ENCODE results near the gene ARRB1. TPM values are rescaled to one million over a fixed set of nuclear protein-coding genes. Genes with fewer than 3 reads are reported as not detected.

Gene ARRB1
- total and polyA plus RNA-seq, 9 of the 15 experiments (the other 6 are each of a cell fraction or from before 2014, with no cell fraction given) = 6.6 to 45.4 (median 28.5) TPM

DNA sequence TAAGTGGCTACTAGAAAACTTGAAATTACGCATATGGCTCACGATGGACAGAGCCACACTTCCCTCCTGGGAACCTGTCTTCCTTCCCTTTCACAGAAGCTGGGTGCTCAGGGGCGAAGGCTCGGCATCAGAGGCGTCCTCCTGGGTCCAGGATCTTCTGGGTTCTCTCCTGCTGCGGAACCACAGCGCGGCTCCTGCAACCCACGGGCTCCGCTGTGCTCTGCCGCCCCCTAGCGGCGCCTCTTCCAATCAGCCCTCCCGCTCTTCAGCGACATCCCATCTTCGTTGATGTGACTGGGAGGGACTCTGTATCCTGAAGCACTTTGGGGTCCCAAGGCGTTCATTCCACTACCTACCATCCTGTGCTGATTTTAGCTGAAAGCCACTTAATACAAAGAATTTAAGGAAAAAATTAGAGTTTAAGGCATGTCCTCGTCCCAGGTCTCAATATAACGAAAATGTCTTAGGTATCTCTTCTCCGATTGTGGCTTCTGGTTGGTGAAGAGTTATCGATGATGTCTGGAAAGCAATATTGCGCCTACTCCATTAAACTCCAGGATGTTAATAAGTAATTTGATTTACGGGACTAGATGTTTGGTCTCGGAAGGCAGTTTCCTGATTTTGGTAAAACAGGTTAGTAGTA, 33.1 kb upstream of the ARRB1 start (continued):
- TF ChIP-seq SMC3 (conservative IDR thresholded peaks at IDR 0.05; ENCODE audit: insufficient read depth, low read depth, low read length) = peak; percentile 97
- no peak for TF ChIP-seq ZNF23 (CRISPR knock-in tag; IDR thresholded peaks at IDR 0.05)
- peak; percentile 42; the same call in 1 of the 2 replicates for TF ChIP-seq ESRRA (IDR thresholded peaks at IDR 0.05; ENCODE audit: borderline replicate concordance, low read depth)
- 0 out of 2 replicates have a peak, but pooled peaks have one; percentile 30 for TF ChIP-seq MTA3 (IDR thresholded peaks at IDR 0.05; ENCODE audit: borderline replicate concordance)
- peak; percentile 58 for TF ChIP-seq CXXC5 (CRISPR knock-in tag; IDR thresholded peaks at IDR 0.05)
- peak; percentile 76; the same call in 1 of the 2 replicates for TF ChIP-seq CTBP1 (IDR thresholded peaks at IDR 0.05; ENCODE audit: borderline replicate concordance)
- TF ChIP-seq STAG1 (CRISPR knock-in tag; IDR thresholded peaks at IDR 0.05; ENCODE audit: borderline replicate concordance) = peak; percentile 94
- peak; percentile 92 for TF ChIP-seq RB1 (IDR thresholded peaks at IDR 0.05; ENCODE audit: low read depth)
- peak in 1 of 2 experiments; percentile 18; a peak in 1 of 4 replicates for TF ChIP-seq MAZ (CRISPR knock-in tag; conservative IDR thresholded peaks at IDR 0.05 in 1 of 2, IDR thresholded peaks at IDR 0.05 in 1 of 2)
- TF ChIP-seq NBN (IDR thresholded peaks at IDR 0.05; ENCODE audit: low read depth) = 0 out of 2 replicates have a peak, but pooled peaks have one; percentile 33
- peak in 1 of 2 experiments; percentile 61; a peak in 1 of 4 replicates for TF ChIP-seq RCOR1 (IDR thresholded peaks at IDR 0.05; ENCODE audit: borderline replicate concordance in 1 of 2, low read depth in 2 of 2, low read length in 2 of 2)
- TF ChIP-seq, protein P1, sequence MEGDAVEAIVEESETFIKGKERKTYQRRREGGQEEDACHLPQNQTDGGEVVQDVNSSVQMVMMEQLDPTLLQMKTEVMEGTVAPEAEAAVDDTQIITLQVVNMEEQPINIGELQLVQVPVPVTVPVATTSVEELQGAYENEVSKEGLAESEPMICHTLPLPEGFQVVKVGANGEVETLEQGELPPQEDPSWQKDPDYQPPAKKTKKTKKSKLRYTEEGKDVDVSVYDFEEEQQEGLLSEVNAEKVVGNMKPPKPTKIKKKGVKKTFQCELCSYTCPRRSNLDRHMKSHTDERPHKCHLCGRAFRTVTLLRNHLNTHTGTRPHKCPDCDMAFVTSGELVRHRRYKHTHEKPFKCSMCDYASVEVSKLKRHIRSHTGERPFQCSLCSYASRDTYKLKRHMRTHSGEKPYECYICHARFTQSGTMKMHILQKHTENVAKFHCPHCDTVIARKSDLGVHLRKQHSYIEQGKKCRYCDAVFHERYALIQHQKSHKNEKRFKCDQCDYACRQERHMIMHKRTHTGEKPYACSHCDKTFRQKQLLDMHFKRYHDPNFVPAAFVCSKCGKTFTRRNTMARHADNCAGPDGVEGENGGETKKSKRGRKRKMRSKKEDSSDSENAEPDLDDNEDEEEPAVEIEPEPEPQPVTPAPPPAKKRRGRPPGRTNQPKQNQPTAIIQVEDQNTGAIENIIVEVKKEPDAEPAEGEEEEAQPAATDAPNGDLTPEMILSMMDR (IDR thresholded peaks at IDR 0.05 in 2 of 3, conservative IDR thresholded peaks at IDR 0.05 in 1 of 3; ENCODE audit: insufficient read depth in 2 of 3, low read depth in 1 of 3, low read length in 3 of 3) = peak; percentile 97
- TF ChIP-seq THAP7 (CRISPR knock-in tag; IDR thresholded peaks at IDR 0.05) = no peak
- TF ChIP-seq, protein P2, sequence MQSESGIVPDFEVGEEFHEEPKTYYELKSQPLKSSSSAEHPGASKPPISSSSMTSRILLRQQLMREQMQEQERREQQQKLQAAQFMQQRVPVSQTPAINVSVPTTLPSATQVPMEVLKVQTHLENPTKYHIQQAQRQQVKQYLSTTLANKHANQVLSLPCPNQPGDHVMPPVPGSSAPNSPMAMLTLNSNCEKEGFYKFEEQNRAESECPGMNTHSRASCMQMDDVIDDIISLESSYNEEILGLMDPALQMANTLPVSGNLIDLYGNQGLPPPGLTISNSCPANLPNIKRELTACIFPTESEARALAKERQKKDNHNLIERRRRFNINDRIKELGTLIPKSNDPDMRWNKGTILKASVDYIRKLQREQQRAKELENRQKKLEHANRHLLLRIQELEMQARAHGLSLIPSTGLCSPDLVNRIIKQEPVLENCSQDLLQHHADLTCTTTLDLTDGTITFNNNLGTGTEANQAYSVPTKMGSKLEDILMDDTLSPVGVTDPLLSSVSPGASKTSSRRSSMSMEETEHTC (IDR thresholded peaks at IDR 0.05) = no peak
- peak; percentile 94 for TF ChIP-seq ARID2 (IDR thresholded peaks at IDR 0.05)
- TF ChIP-seq YY1 (IDR thresholded peaks at IDR 0.05; ENCODE audit: borderline replicate concordance in 1 of 3, control insufficient read depth in 1 of 3, extremely low read depth in 1 of 3, insufficient read depth in 3 of 3, insufficient read length in 1 of 3, insufficient replicate concordance in 2 of 3, low read depth in 1 of 3, low read length in 2 of 3) = peak in 1 of 3 experiments; percentile 39
- TF ChIP-seq, protein P3, sequence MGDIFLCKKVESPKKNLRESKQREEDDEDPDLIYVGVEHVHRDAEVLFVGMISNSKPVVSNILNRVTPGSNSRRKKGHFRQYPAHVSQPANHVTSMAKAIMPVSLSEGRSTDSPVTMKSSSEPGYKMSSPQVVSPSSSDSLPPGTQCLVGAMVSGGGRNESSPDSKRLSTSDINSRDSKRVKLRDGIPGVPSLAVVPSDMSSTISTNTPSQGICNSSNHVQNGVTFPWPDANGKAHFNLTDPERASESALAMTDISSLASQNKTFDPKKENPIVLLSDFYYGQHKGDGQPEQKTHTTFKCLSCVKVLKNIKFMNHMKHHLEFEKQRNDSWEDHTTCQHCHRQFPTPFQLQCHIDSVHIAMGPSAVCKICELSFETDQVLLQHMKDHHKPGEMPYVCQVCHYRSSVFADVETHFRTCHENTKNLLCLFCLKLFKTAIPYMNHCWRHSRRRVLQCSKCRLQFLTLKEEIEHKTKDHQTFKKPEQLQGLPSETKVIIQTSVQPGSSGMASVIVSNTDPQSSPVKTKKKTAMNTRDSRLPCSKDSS (IDR thresholded peaks at IDR 0.05; ENCODE audit: low read depth, partially characterized antibody) = no peak
